Measurements from ENCODE around the gene MYH14. TPM values are rescaled to one million over a fixed set of nuclear protein-coding genes. Genes with fewer than 3 reads are reported as not detected.
A peak's percentile ranks its signal among the peaks of the same experiment; 100 is the strongest.

MYH14 gene
- total and polyA plus RNA-seq, 7 donors, result 55.4 to 298 (median 164) TPM

GRCh38 chr19:50319156-50319555, 115.7 kb downstream of the MYH14 start:
- H3K9me3 ChIP-seq, result no peaks in the 10 kb centered on the region
- ATAC-seq, result no peak
- H3K27ac ChIP-seq, result no peak overlapping the region
- TF ChIP-seq CTCF (IDR thresholded peaks at IDR 0.05), result no peak
- H3K27me3 ChIP-seq (ENCODE audit: insufficient read depth in 3 of 3, low read length in 2 of 3), result peaks cover 0 to 11% (median 6%) of the 10 kb centered on the region in 3 donors
- no peak overlapping the region for H3K4me3 ChIP-seq
- 80 to 85% (median 84%) methylated on average over 11 of the region's 11 CpGs for WGBS, 3 donors
- no peaks in the 10 kb centered on the region for H3K36me3 ChIP-seq (ENCODE audit: insufficient read depth in 1 of 2, low read depth in 1 of 2)
- intact Hi-C loops (cut with DNase I), result no loop called here
- no peak for DNase-seq
- no peaks in the 10 kb centered on the region for H3K4me1 ChIP-seq

GRCh38 chr19:50320051-50320450, 116.6 kb downstream of the MYH14 start:
- WGBS, 3 donors, result 84 to 95% (median 91%) methylated on average over 11 to 12 of the region's 12 CpGs
- TF ChIP-seq CTCF (IDR thresholded peaks at IDR 0.05), result no peak
- Histone ChIP-seq H3K4me3 (no peak overlapping the region), H3K4me1 (no peaks in the 10 kb centered on the region), H3K9me3 (no peaks in the 10 kb centered on the region), H3K36me3 (ENCODE audit: insufficient read depth in 1 of 2, low read depth in 1 of 2) (no peaks in the 10 kb centered on the region), H3K27ac (no peak overlapping the region), H3K27me3 (ENCODE audit: insufficient read depth in 3 of 3, low read length in 2 of 3) (peaks cover 0 to 4% (median 3%) of the 10 kb centered on the region in 3 donors)
- DNase-seq (peak in 1 of 2 donors; percentile 28), ATAC-seq (no peak)
- intact Hi-C loops (cut with DNase I), result loop anchor here in 1 of 2 donors (10.0 kb wide), 1 partner anchor 165 kb away; no protein-coding TSS in a partner anchor

- intact Hi-C loops (cut with DNase I), result loop anchor here in 1 of 2 donors (10.0 kb wide), 1 partner anchor 166 kb away; no protein-coding TSS in a partner anchor
- H3K4me1 ChIP-seq, result no peaks in the 10 kb centered on the region
- H3K27me3 ChIP-seq (ENCODE audit: insufficient read depth in 3 of 3, low read length in 2 of 3), result peaks cover 0 to 2% (median 0%) of the 10 kb centered on the region in 3 donors
- no peak overlapping the region for H3K27ac ChIP-seq
- no peak overlapping the region for H3K4me3 ChIP-seq
- no peaks in the 10 kb centered on the region for H3K36me3 ChIP-seq (ENCODE audit: insufficient read depth in 1 of 2, low read depth in 1 of 2)
- WGBS, 3 donors, result 85 to 87% (median 86%) methylated on average over 20 of the region's 20 CpGs
- no peaks in the 10 kb centered on the region for H3K9me3 ChIP-seq
- no peak for ATAC-seq
- no peak for TF ChIP-seq CTCF (IDR thresholded peaks at IDR 0.05)
- peak in 1 of 2 donors; percentile 39 for DNase-seq
Observed at GRCh38 chr19:50320596-50320995, 117.2 kb downstream of the MYH14 start.

GRCh38 chr19:50321831-50322230, 118.4 kb downstream of the MYH14 start:
- H3K4me1 ChIP-seq, result peaks cover 9% of the 10 kb centered on the region
- H3K9me3 ChIP-seq, result no peaks in the 10 kb centered on the region
- no peak for ATAC-seq
- H3K27me3 ChIP-seq (ENCODE audit: insufficient read depth in 3 of 3, low read length in 2 of 3), result peaks cover 0 to 2% (median 0%) of the 10 kb centered on the region in 3 donors
- TF ChIP-seq CTCF (IDR thresholded peaks at IDR 0.05), result no peak
- 76 to 88% (median 80%) methylated on average over 3 to 4 of the region's 4 CpGs for WGBS, 3 donors
- DNase-seq, result peak in 1 of 2 donors; percentile 20
- intact Hi-C loops (cut with DNase I), result loop anchor here in 1 of 2 donors (10.0 kb wide), 1 partner anchor 167 kb away; no protein-coding TSS in a partner anchor
- H3K36me3 ChIP-seq (ENCODE audit: insufficient read depth in 1 of 2, low read depth in 1 of 2), result no peaks in the 10 kb centered on the region
- no peak overlapping the region for H3K4me3 ChIP-seq
- H3K27ac ChIP-seq, result no peak overlapping the region

GRCh38 chr19:50322234-50322633, 118.8 kb downstream of the MYH14 start:
- DNase-seq, result peak in 1 of 2 donors; percentile 12
- 68 to 72% (median 69%) methylated on average over 11 to 12 of the region's 12 CpGs for WGBS, 3 donors
- no peaks in the 10 kb centered on the region for H3K36me3 ChIP-seq (ENCODE audit: insufficient read depth in 1 of 2, low read depth in 1 of 2)
- no peak overlapping the region for H3K4me3 ChIP-seq
- intact Hi-C loops (cut with DNase I), result loop anchor here in 1 of 2 donors (10.0 kb wide), 1 partner anchor 167 kb away; no protein-coding TSS in a partner anchor
- ATAC-seq, result no peak
- H3K9me3 ChIP-seq, result no peaks in the 10 kb centered on the region
- H3K27ac ChIP-seq, result no peak overlapping the region
- H3K27me3 ChIP-seq (ENCODE audit: insufficient read depth in 3 of 3, low read length in 2 of 3), result peaks cover 0 to 2% (median 2%) of the 10 kb centered on the region in 3 donors
- no peak for TF ChIP-seq CTCF (IDR thresholded peaks at IDR 0.05)
- H3K4me1 ChIP-seq, result peaks cover 9% of the 10 kb centered on the region
